HPDE6-E6E7 (cell line): ENCODE measurements around the gene LOC101059915.
"Not testable (repeated sequence)": the region's sequence is repeated elsewhere in the genome, so short reads cannot be mapped to it uniquely, and the experiment has no call there.

ENCODE experiments used
- DNase-seq: peaks from one replicate; pipeline ENCODE4 v3.0.0; 2011; ENCODE audit warnings: missing footprints; ENCODE audit errors: extremely low spot score

The LOC101059915 gene

GRCh38 chrX:71675636-71676035 is 8.3 kb downstream of the LOC101059915 start:
- DNase-seq, result not testable (repeated sequence)

- DNase-seq, result not testable (repeated sequence)
Measured at GRCh38 chrX:71676068-71676795, 8.9 kb downstream of the LOC101059915 start.

- DNase-seq, result not testable (repeated sequence)
Measured at GRCh38 chrX:71677195-71677594, 9.8 kb downstream of the LOC101059915 start.

- DNase-seq, result no peak
Measured at GRCh38 chrX:71679575-71680207, 12.3 kb downstream of the LOC101059915 start.

GRCh38 chrX:71696641-71697465 is 29.5 kb downstream of the LOC101059915 start:
- not testable (repeated sequence) for DNase-seq

- not testable (repeated sequence) for DNase-seq
Measured at GRCh38 chrX:71697466-71698298, 30.3 kb downstream of the LOC101059915 start.

GRCh38 chrX:71698299-71699022 is 31.1 kb downstream of the LOC101059915 start:
- DNase-seq, result not testable (repeated sequence)

GRCh38 chrX:71699023-71699344 is 31.6 kb downstream of the LOC101059915 start:
- DNase-seq, result not testable (repeated sequence)

- DNase-seq, result not testable (repeated sequence)
Measured at GRCh38 chrX:71702853-71703252, 35.5 kb downstream of the LOC101059915 start.

- not testable (repeated sequence) for DNase-seq
Measured at GRCh38 chrX:71714064-71714463, 46.7 kb downstream of the LOC101059915 start.

GRCh38 chrX:71715551-71715950 is 48.2 kb downstream of the LOC101059915 start:
- not testable (repeated sequence) for DNase-seq

GRCh38 chrX:71716323-71716722 is 49.0 kb downstream of the LOC101059915 start:
- not testable (repeated sequence) for DNase-seq

- not testable (repeated sequence) for DNase-seq
Measured at GRCh38 chrX:71718185-71718584, 50.8 kb downstream of the LOC101059915 start, which contains the start of gene CXorf49. CXorf49 (minus strand) TSS chrX:71718285; CDS start chrX:71718151, 134 bp downstream.

- DNase-seq, result not testable (repeated sequence)
Measured at GRCh38 chrX:71719195-71719594, 51.8 kb downstream of the LOC101059915 start.

- not testable (repeated sequence) for DNase-seq
Measured at GRCh38 chrX:71720289-71720886, 53.0 kb downstream of the LOC101059915 start.
